ENCODE measurements around the gene ZNF207. TPM values are rescaled to one million over a fixed set of nuclear protein-coding genes. Genes with fewer than 3 reads are reported as not detected.

The ZNF207 gene
- total RNA-seq, 1 experiment from 2014 or later = 296 TPM

GRCh38 chr17:32335046-32335445 is 14.9 kb upstream of the ZNF207 start:
- Histone ChIP-seq H2AFZ (ENCODE audit: low read length) (no peak overlapping the region), H2BK20ac (ENCODE audit: low read depth, low read length, poor library complexity, severe bottlenecking) (no peak overlapping the region), H2BK15ac (ENCODE audit: low read depth, low read length) (no peak overlapping the region), H3K56ac (ENCODE audit: insufficient read length, low read depth, low read length) (no peak overlapping the region), H3K27me3 (ENCODE audit: insufficient read depth, low read length) (no peaks in the 10 kb centered on the region), H3K79me2 (ENCODE audit: insufficient read depth, low read length) (no peaks in the 10 kb centered on the region), H3K4ac (ENCODE audit: low read depth, low read length) (no peak overlapping the region), H2BK120ac (ENCODE audit: low read depth, low read length, poor library complexity, severe bottlenecking) (no peak overlapping the region), H3T11ph (ENCODE audit: low read length) (no peak overlapping the region), H3K9me3 (ENCODE audit: control insufficient read depth, low read depth, low read length) (no peaks in the 10 kb centered on the region), H3K18ac (ENCODE audit: insufficient read length, low read depth, low read length) (no peak overlapping the region), H3K4me1 (ENCODE audit: insufficient read depth, low read length) (no peaks in the 10 kb centered on the region), H4K5ac (ENCODE audit: insufficient read length, low read depth, low read length) (no peak overlapping the region), H2AK5ac (ENCODE audit: insufficient read length, low read length) (no peak overlapping the region), H3K9ac (ENCODE audit: extremely low read depth, insufficient read length, low read length) (no peak overlapping the region), H2BK5ac (ENCODE audit: insufficient read length, low read length) (no peak overlapping the region), H3K23ac (ENCODE audit: insufficient read length, low read depth, low read length) (no peak overlapping the region), H2BK12ac (ENCODE audit: insufficient read length, low read depth, low read length) (no peak overlapping the region), H3K79me1 (ENCODE audit: insufficient read depth, low read depth, low read length, poor library complexity, severe bottlenecking) (no peaks in the 10 kb centered on the region), H4K8ac (replicated peaks; ENCODE audit: insufficient read length, low read depth, low read length) (no peak overlapping the region), H3K27ac (ENCODE audit: insufficient read length, low read depth, low read length) (no peak overlapping the region), H4K91ac (ENCODE audit: insufficient read length, low read depth, low read length) (no peak overlapping the region), H3K23me2 (ENCODE audit: insufficient read length, low read depth, low read length, poor library complexity, severe bottlenecking) (no peaks in the 10 kb centered on the region), H4K20me1 (ENCODE audit: control insufficient read depth, insufficient read depth, insufficient read length) (no peaks in the 10 kb centered on the region), H3K4me2 (ENCODE audit: insufficient read depth, insufficient read length, low read length) (no peak overlapping the region), H3K14ac (ENCODE audit: insufficient read depth, low read length) (no peak overlapping the region)
- no peaks in the 10 kb centered on the region for H3K4me1 Mint-ChIP-seq
- peaks cover 8 to 64% (median 63%) of the 10 kb centered on the region in 3 experiments; a peak in 6 of 7 replicates for H3K36me3 Mint-ChIP-seq (ENCODE audit: insufficient read depth in 1 of 3, low read depth in 3 of 3)
- H3K4me3 Mint-ChIP-seq = no peak overlapping the region
- no peaks in the 10 kb centered on the region for H3K27me3 Mint-ChIP-seq (ENCODE audit: low read depth)
- H3K27ac Mint-ChIP-seq = no peak overlapping the region
- DNase-seq = no peak
- TF ChIP-seq CTCF (conservative IDR thresholded peaks at IDR 0.05) = no peak
- H3K9me3 Mint-ChIP-seq = no peaks in the 10 kb centered on the region
